WTC11 (cell line): ENCODE measurements around the gene FAM135A. TPM values are rescaled to one million over a fixed set of nuclear protein-coding genes. Genes with fewer than 3 reads are reported as not detected.
A peak's percentile ranks its signal among the peaks of the same experiment; 100 is the strongest.

Experiments
- ATAC-seq: fragments of 200-7000 bp; cut with Tn5 transposase; 2 replicates; pipeline ENCODE4 v1.10.0; 2021; ENCODE audit warnings: mild to moderate bottlenecking, moderate library complexity
- CTCF ChIA-PET: fragments of 300-600 bp; sonication (Branson Sonifier 250); formaldehyde crosslinking; loops from one replicate; lab custom pipeline; 2021; ENCODE audit warnings: antibody characterized with exemption; lab: Charles Lee
- POLR2A ChIA-PET: fragments of 350-600 bp; sonication (Branson Sonifier 250); formaldehyde crosslinking; loops from one replicate; lab custom pipeline; 2021; ENCODE audit warnings: antibody characterized with exemption; lab: Charles Lee
- DNase-seq: peaks from one replicate; pipeline ENCODE4 v3.0.0; 2021; ENCODE audit warnings: low spot score
- H3K27ac Mint-ChIP-seq: 2 replicates; pipeline ENCODE4 v1.8.0; 2021; ENCODE audit warnings: mixed read lengths
- H3K27me3 Mint-ChIP-seq: 2 replicates; pipeline ENCODE4 v1.8.0; 2021; ENCODE audit warnings: low read depth, mild to moderate bottlenecking, moderate library complexity, mixed read lengths
- H3K36me3 Mint-ChIP-seq: 2 replicates; pipeline ENCODE4 v1.8.0; 2021; ENCODE audit warnings: mixed read lengths
- H3K4me1 Mint-ChIP-seq: 2 replicates; pipeline ENCODE4 v1.8.0; 2022; ENCODE audit warnings: mixed read lengths
- H3K4me3 Mint-ChIP-seq: 2 replicates; pipeline ENCODE4 v1.8.0; 2021; ENCODE audit warnings: mild to moderate bottlenecking, moderate library complexity, mixed read lengths
- H3K9me3 Mint-ChIP-seq: 2 replicates; pipeline ENCODE4 v1.8.0; 2021; ENCODE audit warnings: mixed read lengths
- ELF4 ChIP-seq: sonication (generic); formaldehyde crosslinking; IDR thresholded peaks from 2 replicates; pipeline ENCODE4 v1.8.1; 2022; ENCODE audit warnings: low read depth, mild to moderate bottlenecking, moderate library complexity, missing genetic modification reagents
- FOXJ3 ChIP-seq: sonication (generic); formaldehyde crosslinking; IDR thresholded peaks from 2 replicates; pipeline ENCODE4 v1.9.0; 2021; ENCODE audit warnings: missing genetic modification reagents, mild to moderate bottlenecking, borderline replicate concordance
- FOXP1 ChIP-seq: sonication (generic); formaldehyde crosslinking; IDR thresholded peaks from 2 replicates; pipeline ENCODE4 v1.8.0; 2022; ENCODE audit warnings: missing genetic modification reagents, mild to moderate bottlenecking, moderate library complexity, borderline replicate concordance
- GABPB1 ChIP-seq: sonication (generic); formaldehyde crosslinking; IDR thresholded peaks from 2 replicates; pipeline ENCODE4 v1.8.1; 2023; ENCODE audit warnings: mild to moderate bottlenecking, missing genetic modification reagents
- GTF2I ChIP-seq: fragments of 250-450 bp; sonication (Bioruptor Pico); conservative IDR thresholded peaks from 2 replicates; pipeline ENCODE4 v1.4.0; 2021; ENCODE audit warnings: mild to moderate bottlenecking
- MYBL2 ChIP-seq: sonication (generic); formaldehyde crosslinking; IDR thresholded peaks from 2 replicates; pipeline ENCODE4 v1.8.1; 2023; ENCODE audit warnings: mild to moderate bottlenecking, moderate library complexity, missing genetic modification reagents
- SMAD4 ChIP-seq: sonication (generic); formaldehyde crosslinking; IDR thresholded peaks from 2 replicates; pipeline ENCODE4 v1.8.0; 2022; ENCODE audit warnings: mild to moderate bottlenecking, missing genetic modification reagents
- SOX15 ChIP-seq: fragments of 250-450 bp; sonication (Bioruptor Pico); IDR thresholded peaks from 2 replicates; pipeline ENCODE4 v1.9.0; 2021; ENCODE audit warnings: mild to moderate bottlenecking
- TCF7 ChIP-seq: sonication (generic); formaldehyde crosslinking; IDR thresholded peaks from 2 replicates; pipeline ENCODE4 v1.8.0; 2022; ENCODE audit warnings: mild to moderate bottlenecking, low read depth, missing genetic modification reagents, moderate library complexity
- TEAD4 ChIP-seq: sonication (generic); formaldehyde crosslinking; IDR thresholded peaks from 2 replicates; pipeline ENCODE4 v1.8.0; 2022; ENCODE audit warnings: mild to moderate bottlenecking, missing genetic modification reagents
- ZNF396 ChIP-seq: fragments of 250-450 bp; sonication (Bioruptor Pico); IDR thresholded peaks from 2 replicates; pipeline ENCODE4 v1.8.0; 2021; ENCODE audit warnings: mild to moderate bottlenecking, moderate library complexity, borderline replicate concordance
- ZNF671 ChIP-seq: fragments of 250-450 bp; sonication (Bioruptor Pico); IDR thresholded peaks from 2 replicates; pipeline ENCODE4 v1.8.0; 2021; ENCODE audit warnings: mild to moderate bottlenecking
- total RNA-seq: library from RNA; stranded (reverse); gene quantifications from 3 replicates; pipeline ENCODE4 v1.2.3, GENCODE V29; 2021
- TF ChIP-seq, protein P1 (sequence below): sonication (generic); formaldehyde crosslinking; IDR thresholded peaks from 2 replicates; pipeline ENCODE4 v1.8.1; 2023; ENCODE audit warnings: mild to moderate bottlenecking, moderate library complexity, missing genetic modification reagents
- TF ChIP-seq, protein P2 (sequence below): fragments of 250-450 bp; sonication (Bioruptor Pico); IDR thresholded peaks from 2 replicates; pipeline ENCODE4 v1.9.0; 2021; ENCODE audit warnings: moderate library complexity, mild to moderate bottlenecking, inconsistent platforms, borderline replicate concordance
- TF ChIP-seq, protein P3 (sequence below): sonication (generic); formaldehyde crosslinking; IDR thresholded peaks from 2 replicates; pipeline ENCODE4 v1.8.1; 2023; ENCODE audit warnings: mild to moderate bottlenecking, missing genetic modification reagents, moderate library complexity
- TF ChIP-seq, protein P4 (sequence below): sonication (generic); formaldehyde crosslinking; IDR thresholded peaks from 2 replicates; pipeline ENCODE4 v1.8.1; 2023; ENCODE audit warnings: mild to moderate bottlenecking, missing genetic modification reagents, moderate library complexity
- TF ChIP-seq, protein P5 (sequence below): fragments of 250-450 bp; sonication (Bioruptor Pico); IDR thresholded peaks from 2 replicates; pipeline ENCODE4 v1.9.0; 2021; ENCODE audit warnings: mild to moderate bottlenecking
- TF ChIP-seq, protein P6 (sequence below): sonication (generic); formaldehyde crosslinking; IDR thresholded peaks from 2 replicates; pipeline ENCODE4 v1.8.0; 2023; ENCODE audit warnings: missing genetic modification reagents
- TF ChIP-seq, protein P7 (sequence below): sonication (generic); formaldehyde crosslinking; IDR thresholded peaks from 2 replicates; pipeline ENCODE4 v1.8.0; 2022; ENCODE audit warnings: mild to moderate bottlenecking, missing genetic modification reagents
- TF ChIP-seq, protein P8 (sequence below): sonication (generic); formaldehyde crosslinking; IDR thresholded peaks from 2 replicates; pipeline ENCODE4 v1.8.0; 2022; ENCODE audit warnings: mild to moderate bottlenecking, missing genetic modification reagents
- TF ChIP-seq, protein P9 (sequence below): sonication (generic); formaldehyde crosslinking; IDR thresholded peaks from 2 replicates; pipeline ENCODE4 v1.8.1; 2023; ENCODE audit warnings: mild to moderate bottlenecking, missing genetic modification reagents

Gene FAM135A
- total RNA-seq, 1 experiment from 2014 or later, result 32.9 TPM

DNA sequence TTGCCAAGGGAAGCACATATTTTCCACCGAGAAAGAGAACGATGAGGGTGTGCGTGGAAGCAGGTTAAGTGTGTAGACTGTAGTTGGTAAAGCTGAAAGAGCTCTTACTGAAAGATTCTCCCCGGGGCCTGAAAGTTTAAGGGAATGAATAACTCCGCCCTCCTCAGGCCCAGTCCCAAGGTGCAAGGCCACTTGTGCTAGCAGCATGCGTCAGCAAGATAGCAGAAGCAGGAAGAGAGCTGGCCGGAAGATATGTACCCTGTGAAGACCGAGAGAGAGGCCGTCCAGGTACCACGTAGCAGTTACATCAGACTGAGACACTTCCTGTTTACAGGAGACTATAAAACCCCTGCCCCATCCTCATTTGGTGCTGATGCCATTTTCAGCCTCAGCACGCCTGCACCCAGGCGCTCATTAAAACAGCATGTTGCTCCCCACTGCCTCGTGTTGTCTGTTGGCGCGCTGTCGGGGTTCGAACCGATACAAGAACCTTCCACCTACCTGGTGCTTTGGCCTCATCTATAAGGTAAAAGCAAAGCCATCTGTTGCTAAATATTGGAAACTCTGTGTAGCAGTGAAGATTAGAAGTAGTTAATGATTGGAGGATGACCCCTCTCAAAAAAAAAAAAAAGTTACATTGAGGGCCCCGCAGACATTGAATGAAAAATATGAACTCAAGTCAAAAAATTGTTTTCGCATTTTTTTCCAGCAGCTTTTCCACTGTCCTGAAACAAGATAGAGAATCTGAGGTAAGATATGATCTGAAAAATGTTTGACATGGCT is 18.6 kb upstream of the FAM135A start:
- Mint-ChIP-seq H3K27ac (peak overlapping the region; percentile 31; the same call in 1 of the 2 replicates), H3K4me3 (no peak overlapping the region), H3K9me3 (peaks cover 5% of the 10 kb centered on the region), H3K4me1 (peaks cover 18% of the 10 kb centered on the region), H3K27me3 (no peaks in the 10 kb centered on the region)
- CTCF ChIA-PET, result interaction anchor here (0.9 kb wide), 1 partner anchor 85 kb away, joined by 3 read pairs; no protein-coding TSS in a partner anchor
- POLR2A ChIA-PET, result no interaction called here
- no peak for TF ChIP-seq FOXJ3 (CRISPR knock-in tag)
- TF ChIP-seq ZNF396 (CRISPR knock-in tag), result no peak
- TF ChIP-seq MYBL2 (CRISPR knock-in tag), result no peak
- TF ChIP-seq, protein P1, sequence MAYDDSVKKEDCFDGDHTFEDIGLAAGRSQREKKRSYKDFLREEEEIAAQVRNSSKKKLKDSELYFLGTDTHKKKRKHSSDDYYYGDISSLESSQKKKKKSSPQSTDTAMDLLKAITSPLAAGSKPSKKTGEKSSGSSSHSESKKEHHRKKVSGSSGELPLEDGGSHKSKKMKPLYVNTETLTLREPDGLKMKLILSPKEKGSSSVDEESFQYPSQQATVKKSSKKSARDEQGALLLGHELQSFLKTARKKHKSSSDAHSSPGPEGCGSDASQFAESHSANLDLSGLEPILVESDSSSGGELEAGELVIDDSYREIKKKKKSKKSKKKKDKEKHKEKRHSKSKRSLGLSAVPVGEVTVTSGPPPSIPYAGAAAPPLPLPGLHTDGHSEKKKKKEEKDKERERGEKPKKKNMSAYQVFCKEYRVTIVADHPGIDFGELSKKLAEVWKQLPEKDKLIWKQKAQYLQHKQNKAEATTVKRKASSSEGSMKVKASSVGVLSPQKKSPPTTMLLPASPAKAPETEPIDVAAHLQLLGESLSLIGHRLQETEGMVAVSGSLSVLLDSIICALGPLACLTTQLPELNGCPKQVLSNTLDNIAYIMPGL, result no peak
- TF ChIP-seq, protein P2, sequence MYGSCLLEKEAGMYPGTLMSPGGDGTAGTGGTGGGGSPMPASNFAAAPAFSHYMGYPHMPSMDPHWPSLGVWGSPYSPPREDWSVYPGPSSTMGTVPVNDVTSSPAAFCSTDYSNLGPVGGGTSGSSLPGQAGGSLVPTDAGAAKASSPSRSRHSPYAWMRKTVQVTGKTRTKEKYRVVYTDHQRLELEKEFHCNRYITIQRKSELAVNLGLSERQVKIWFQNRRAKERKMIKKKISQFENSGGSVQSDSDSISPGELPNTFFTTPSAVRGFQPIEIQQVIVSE (CRISPR knock-in tag), result no peak
- TF ChIP-seq, all 79 proteins: peak for 0
- DNase-seq (no peak), ATAC-seq (peak; percentile 46)
- H3K36me3 Mint-ChIP-seq, result no peaks in the 10 kb centered on the region

DNA sequence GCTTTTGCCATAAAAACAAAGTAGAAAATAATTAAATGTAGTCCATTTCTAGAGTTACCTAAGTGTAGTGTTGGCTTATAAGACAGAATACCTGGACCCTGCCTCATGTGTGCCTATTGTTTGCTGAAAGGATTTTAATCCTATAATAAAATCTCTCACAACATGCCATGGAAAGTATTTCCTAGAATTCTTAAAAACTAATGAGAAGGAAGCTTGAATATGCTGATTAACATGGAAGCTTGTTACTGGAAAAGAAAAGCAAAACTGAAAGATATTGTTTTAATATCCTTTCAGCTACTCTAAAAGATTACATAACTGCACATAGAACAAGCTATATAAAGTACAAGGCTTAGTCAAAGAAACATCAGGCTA is 18.0 kb upstream of the FAM135A start:
- ATAC-seq (no peak), DNase-seq (no peak)
- ChIA-PET POLR2A (no interaction called here), CTCF (interaction anchor here (0.9 kb wide), 1 partner anchor 85 kb away, joined by 3 read pairs; no protein-coding TSS in a partner anchor)
- Mint-ChIP-seq H3K36me3 (no peaks in the 10 kb centered on the region), H3K27me3 (no peaks in the 10 kb centered on the region), H3K4me1 (peaks cover 16% of the 10 kb centered on the region), H3K27ac (no peak overlapping the region), H3K9me3 (peaks cover 5% of the 10 kb centered on the region), H3K4me3 (no peak overlapping the region)
- TF ChIP-seq TEAD4 (CRISPR knock-in tag), result no peak
- TF ChIP-seq GTF2I, result no peak
- no peak for TF ChIP-seq ELF4 (CRISPR knock-in tag)
- TF ChIP-seq, protein P3, sequence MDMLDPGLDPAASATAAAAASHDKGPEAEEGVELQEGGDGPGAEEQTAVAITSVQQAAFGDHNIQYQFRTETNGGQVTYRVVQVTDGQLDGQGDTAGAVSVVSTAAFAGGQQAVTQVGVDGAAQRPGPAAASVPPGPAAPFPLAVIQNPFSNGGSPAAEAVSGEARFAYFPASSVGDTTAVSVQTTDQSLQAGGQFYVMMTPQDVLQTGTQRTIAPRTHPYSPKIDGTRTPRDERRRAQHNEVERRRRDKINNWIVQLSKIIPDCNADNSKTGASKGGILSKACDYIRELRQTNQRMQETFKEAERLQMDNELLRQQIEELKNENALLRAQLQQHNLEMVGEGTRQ (CRISPR knock-in tag), result no peak
- no peak for TF ChIP-seq TCF7
- TF ChIP-seq, protein P4, sequence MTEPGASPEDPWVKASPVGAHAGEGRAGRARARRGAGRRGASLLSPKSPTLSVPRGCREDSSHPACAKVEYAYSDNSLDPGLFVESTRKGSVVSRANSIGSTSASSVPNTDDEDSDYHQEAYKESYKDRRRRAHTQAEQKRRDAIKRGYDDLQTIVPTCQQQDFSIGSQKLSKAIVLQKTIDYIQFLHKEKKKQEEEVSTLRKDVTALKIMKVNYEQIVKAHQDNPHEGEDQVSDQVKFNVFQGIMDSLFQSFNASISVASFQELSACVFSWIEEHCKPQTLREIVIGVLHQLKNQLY (CRISPR knock-in tag), result no peak
- TF ChIP-seq FOXP1 (CRISPR knock-in tag), result no peak

DNA sequence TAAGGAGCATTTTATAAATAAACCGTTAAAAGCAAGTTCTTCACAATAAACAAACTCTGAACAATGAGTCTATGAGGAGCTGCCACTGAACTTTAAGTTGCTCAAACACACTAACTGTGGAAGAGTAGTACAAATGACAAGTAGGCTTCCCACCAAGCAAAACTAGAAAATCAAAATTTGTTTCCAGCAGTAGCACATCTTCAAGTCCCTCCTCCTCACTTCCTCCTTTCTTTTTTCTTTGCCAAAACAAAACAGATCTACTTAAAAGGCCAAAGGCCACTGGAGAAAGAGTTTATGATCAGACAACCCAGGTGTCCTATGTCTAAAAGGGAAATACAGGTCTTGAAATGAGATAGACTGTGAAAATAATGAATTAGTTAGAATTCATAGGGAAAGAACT is 17.1 kb upstream of the FAM135A start:
- ChIA-PET CTCF (no interaction called here), POLR2A (no interaction called here)
- Mint-ChIP-seq H3K36me3 (no peaks in the 10 kb centered on the region), H3K4me3 (no peak overlapping the region), H3K27me3 (no peaks in the 10 kb centered on the region), H3K27ac (no peak overlapping the region), H3K4me1 (peaks cover 15% of the 10 kb centered on the region), H3K9me3 (peaks cover 5% of the 10 kb centered on the region)
- ATAC-seq, result no peak
- DNase-seq, result no peak
- TF ChIP-seq, protein P5, sequence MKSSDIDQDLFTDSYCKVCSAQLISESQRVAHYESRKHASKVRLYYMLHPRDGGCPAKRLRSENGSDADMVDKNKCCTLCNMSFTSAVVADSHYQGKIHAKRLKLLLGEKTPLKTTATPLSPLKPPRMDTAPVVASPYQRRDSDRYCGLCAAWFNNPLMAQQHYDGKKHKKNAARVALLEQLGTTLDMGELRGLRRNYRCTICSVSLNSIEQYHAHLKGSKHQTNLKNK (CRISPR knock-in tag), result no peak
- TF ChIP-seq, protein P6, sequence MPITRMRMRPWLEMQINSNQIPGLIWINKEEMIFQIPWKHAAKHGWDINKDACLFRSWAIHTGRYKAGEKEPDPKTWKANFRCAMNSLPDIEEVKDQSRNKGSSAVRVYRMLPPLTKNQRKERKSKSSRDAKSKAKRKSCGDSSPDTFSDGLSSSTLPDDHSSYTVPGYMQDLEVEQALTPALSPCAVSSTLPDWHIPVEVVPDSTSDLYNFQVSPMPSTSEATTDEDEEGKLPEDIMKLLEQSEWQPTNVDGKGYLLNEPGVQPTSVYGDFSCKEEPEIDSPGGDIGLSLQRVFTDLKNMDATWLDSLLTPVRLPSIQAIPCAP, result no peak
- TF ChIP-seq SOX15, result no peak
- no peak for TF ChIP-seq GABPB1 (CRISPR knock-in tag)
- TF ChIP-seq, protein P7, sequence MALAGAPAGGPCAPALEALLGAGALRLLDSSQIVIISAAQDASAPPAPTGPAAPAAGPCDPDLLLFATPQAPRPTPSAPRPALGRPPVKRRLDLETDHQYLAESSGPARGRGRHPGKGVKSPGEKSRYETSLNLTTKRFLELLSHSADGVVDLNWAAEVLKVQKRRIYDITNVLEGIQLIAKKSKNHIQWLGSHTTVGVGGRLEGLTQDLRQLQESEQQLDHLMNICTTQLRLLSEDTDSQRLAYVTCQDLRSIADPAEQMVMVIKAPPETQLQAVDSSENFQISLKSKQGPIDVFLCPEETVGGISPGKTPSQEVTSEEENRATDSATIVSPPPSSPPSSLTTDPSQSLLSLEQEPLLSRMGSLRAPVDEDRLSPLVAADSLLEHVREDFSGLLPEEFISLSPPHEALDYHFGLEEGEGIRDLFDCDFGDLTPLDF (CRISPR knock-in tag), result no peak
- TF ChIP-seq, protein P8, sequence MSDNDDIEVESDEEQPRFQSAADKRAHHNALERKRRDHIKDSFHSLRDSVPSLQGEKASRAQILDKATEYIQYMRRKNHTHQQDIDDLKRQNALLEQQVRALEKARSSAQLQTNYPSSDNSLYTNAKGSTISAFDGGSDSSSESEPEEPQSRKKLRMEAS (CRISPR knock-in tag), result no peak
- TF ChIP-seq SMAD4 (CRISPR knock-in tag), result no peak
- TF ChIP-seq FOXJ3 (CRISPR knock-in tag), result no peak
- no peak for TF ChIP-seq ZNF671 (CRISPR knock-in tag)
- TF ChIP-seq, protein P9, sequence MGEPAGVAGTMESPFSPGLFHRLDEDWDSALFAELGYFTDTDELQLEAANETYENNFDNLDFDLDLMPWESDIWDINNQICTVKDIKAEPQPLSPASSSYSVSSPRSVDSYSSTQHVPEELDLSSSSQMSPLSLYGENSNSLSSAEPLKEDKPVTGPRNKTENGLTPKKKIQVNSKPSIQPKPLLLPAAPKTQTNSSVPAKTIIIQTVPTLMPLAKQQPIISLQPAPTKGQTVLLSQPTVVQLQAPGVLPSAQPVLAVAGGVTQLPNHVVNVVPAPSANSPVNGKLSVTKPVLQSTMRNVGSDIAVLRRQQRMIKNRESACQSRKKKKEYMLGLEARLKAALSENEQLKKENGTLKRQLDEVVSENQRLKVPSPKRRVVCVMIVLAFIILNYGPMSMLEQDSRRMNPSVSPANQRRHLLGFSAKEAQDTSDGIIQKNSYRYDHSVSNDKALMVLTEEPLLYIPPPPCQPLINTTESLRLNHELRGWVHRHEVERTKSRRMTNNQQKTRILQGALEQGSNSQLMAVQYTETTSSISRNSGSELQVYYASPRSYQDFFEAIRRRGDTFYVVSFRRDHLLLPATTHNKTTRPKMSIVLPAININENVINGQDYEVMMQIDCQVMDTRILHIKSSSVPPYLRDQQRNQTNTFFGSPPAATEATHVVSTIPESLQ (CRISPR knock-in tag), result no peak
